ENCODE measurements around the gene RAB11A.
"Not testable (repeated sequence)": the region's sequence is repeated elsewhere in the genome, so short reads cannot be mapped to it uniquely, and the experiment has no call there.

Gene RAB11A

GRCh38 chr15:65845826-65846519 is 23.3 kb upstream of the RAB11A start:
- no peak for DNase-seq

- DNase-seq: no peak
Measured at GRCh38 chr15:65847989-65848388, 21.3 kb upstream of the RAB11A start.

GRCh38 chr15:65851981-65852380 is 17.3 kb upstream of the RAB11A start:
- peak; percentile 18 to 26 (median 22) for DNase-seq

- DNase-seq: peak; percentile 75 to 91 (median 84)
Measured at GRCh38 chr15:65856821-65857455, 12.4 kb upstream of the RAB11A start.

GRCh38 chr15:65857718-65858402 is 11.4 kb upstream of the RAB11A start:
- DNase-seq: no peak

GRCh38 chr15:65862682-65863081 is 6.6 kb upstream of the RAB11A start:
- DNase-seq: peak; percentile 85 to 86 (median 85)

GRCh38 chr15:65863106-65863505 is 6.2 kb upstream of the RAB11A start:
- DNase-seq: no peak

- DNase-seq: peak in 2 of 3 donors; percentile 24 to 47
Measured at GRCh38 chr15:65867244-65867643, 2.0 kb upstream of the RAB11A start.

GRCh38 chr15:65867933-65868332 is 1.4 kb upstream of the RAB11A start:
- not testable (repeated sequence) for DNase-seq

GRCh38 chr15:65868546-65869125 is 655 bp upstream of the RAB11A start:
- DNase-seq: peak in 1 of 3 donors; percentile 87

- DNase-seq: peak in 2 of 3 donors; percentile 17 to 33
Measured at GRCh38 chr15:65869954-65870871, 922 bp downstream of the RAB11A start.

- DNase-seq: peak; percentile 38 to 78 (median 64)
Measured at GRCh38 chr15:65870889-65871533, 1.7 kb downstream of the RAB11A start.

GRCh38 chr15:65871886-65872285 is 2.6 kb downstream of the RAB11A start:
- DNase-seq: not testable (repeated sequence)

GRCh38 chr15:65872596-65872995 is 3.3 kb downstream of the RAB11A start:
- DNase-seq: not testable (repeated sequence)

GRCh38 chr15:65873256-65873655 is 4.0 kb downstream of the RAB11A start:
- peak in 1 of 3 donors; percentile 13 for DNase-seq

GRCh38 chr15:65875458-65875857 is 6.2 kb downstream of the RAB11A start:
- DNase-seq: no peak

- no peak for DNase-seq
Measured at GRCh38 chr15:65877749-65878148, 8.5 kb downstream of the RAB11A start.

GRCh38 chr15:65881766-65882434 is 12.6 kb downstream of the RAB11A start:
- DNase-seq: no peak

GRCh38 chr15:65883571-65883970 is 14.3 kb downstream of the RAB11A start:
- no peak for DNase-seq

- no peak for DNase-seq
Measured at GRCh38 chr15:65884511-65884910, 15.2 kb downstream of the RAB11A start.

GRCh38 chr15:65885668-65886218 is 16.5 kb downstream of the RAB11A start:
- DNase-seq: no peak
